Thyroid gland (tissue), 4 donors: ENCODE results near the gene PTPRJ. TPM values are rescaled to one million over a fixed set of nuclear protein-coding genes. Genes with fewer than 3 reads are reported as not detected.

Experiments used
- DNase-seq, 2 donors: peaks; one replicate each; pipeline ENCODE4 v3.0.0-alpha.2; 2019
- H3K27ac ChIP-seq, 3 donors: fragments of 200-600 bp; sonication (generic); 1 replicate in 2 of 3; 2 replicates in 1 of 3; pipeline ENCODE4 v1.5.1; 2016 to 2019; ENCODE audit warnings: mild to moderate bottlenecking in 1 of 3, moderate library complexity in 1 of 3
- H3K27me3 ChIP-seq: fragments of 200-600 bp; sonication (generic); one replicate; pipeline ENCODE4 v1.5.1; 2019
- H3K36me3 ChIP-seq, 2 donors: fragments of 200-600 bp; sonication (generic); one replicate each; pipeline ENCODE4 v1.5.1; 2016 to 2019
- H3K4me1 ChIP-seq, 2 donors: fragments of 200-600 bp; sonication (generic); one replicate each; pipeline ENCODE4 v1.5.1; 2017 to 2019
- H3K4me3 ChIP-seq, 3 donors: fragments of 200-600 bp; sonication (generic); replicated peaks in 1 of 3; 1 replicate in 2 of 3; 2 replicates in 1 of 3; pipeline ENCODE4 v1.5.1; 2016; ENCODE audit warnings: mild to moderate bottlenecking in 1 of 3
- H3K9me3 ChIP-seq: fragments of 200-600 bp; sonication (generic); one replicate; pipeline ENCODE4 v1.5.1; 2017
- POLR2A ChIP-seq, 2 donors: fragments of 450-650 bp; IDR thresholded peaks; one replicate each; pipeline ENCODE4 v1.6.1; 2017; ENCODE audit warnings: antibody characterized with exemption in 2 of 2, mild to moderate bottlenecking in 2 of 2, moderate library complexity in 1 of 2
- WGBS, 2 donors: methylation state at CpG; one replicate each; pipeline ENCODE4 v1.1.5; 2017; 5-methylcytosine and 5-hydroxymethylcytosine counted together
- intact Hi-C: fragments of 100-400 bp; cut with DNase I; formaldehyde crosslinking; loops from one replicate; pipeline ENCODE4 v1.15.1; 2023
- total RNA-seq, 4 donors: library from RNA; depleted of rRNA; stranded (reverse); fragments of >200 nt; gene quantifications; one replicate each; pipeline ENCODE4 v1.2.3, GENCODE V29; 2016
- TF ChIP-seq, protein P1 (sequence below), 6 experiments: fragments of 200-600 bp in 3 of 6; fragments of 450-650 bp in 3 of 6; sonication (generic) in 3 of 6; IDR thresholded peaks; one replicate each; pipeline ENCODE4 v1.5.1; 2016 to 2019; ENCODE audit warnings: antibody characterized with exemption in 6 of 6, mild to moderate bottlenecking in 2 of 6, inconsistent platforms in 1 of 6, moderate library complexity in 1 of 6

The PTPRJ gene
- total RNA-seq, 4 donors from 2014 or later: 45.4 to 81.9 (median 58.6) TPM

DNA sequence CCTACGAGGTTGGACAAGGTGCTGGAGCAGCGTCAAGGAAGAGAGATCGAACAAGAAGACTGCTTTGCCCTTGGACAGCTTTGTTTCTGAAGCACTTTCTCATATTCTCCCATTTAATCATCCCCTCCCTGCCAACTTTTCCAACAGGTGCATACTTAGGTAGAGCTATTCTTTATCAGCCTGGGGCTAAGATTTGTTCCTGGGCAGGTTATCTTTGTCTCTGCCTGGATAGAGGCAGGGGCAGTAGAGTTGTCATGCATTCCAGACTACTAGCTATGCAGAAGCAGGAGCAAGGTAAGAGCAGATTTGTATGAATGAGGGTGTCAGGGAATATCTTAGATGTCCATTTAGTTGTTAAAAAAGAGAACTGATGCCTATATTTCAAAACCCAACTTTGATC lies 82.3 kb downstream of the PTPRJ start:
- no peak overlapping the region for H3K4me3 ChIP-seq
- no peaks in the 10 kb centered on the region for H3K27me3 ChIP-seq
- peaks cover 51 to 74% of the 10 kb centered on the region in 2 donors for H3K4me1 ChIP-seq
- H3K9me3 ChIP-seq: no peaks in the 10 kb centered on the region
- intact Hi-C loops: no loop called here
- peak overlapping the region; percentile 94 to 96 (median 96) for H3K27ac ChIP-seq
- no peak for TF ChIP-seq POLR2A (IDR thresholded peaks at IDR 0.05)
- TF ChIP-seq, protein P1, sequence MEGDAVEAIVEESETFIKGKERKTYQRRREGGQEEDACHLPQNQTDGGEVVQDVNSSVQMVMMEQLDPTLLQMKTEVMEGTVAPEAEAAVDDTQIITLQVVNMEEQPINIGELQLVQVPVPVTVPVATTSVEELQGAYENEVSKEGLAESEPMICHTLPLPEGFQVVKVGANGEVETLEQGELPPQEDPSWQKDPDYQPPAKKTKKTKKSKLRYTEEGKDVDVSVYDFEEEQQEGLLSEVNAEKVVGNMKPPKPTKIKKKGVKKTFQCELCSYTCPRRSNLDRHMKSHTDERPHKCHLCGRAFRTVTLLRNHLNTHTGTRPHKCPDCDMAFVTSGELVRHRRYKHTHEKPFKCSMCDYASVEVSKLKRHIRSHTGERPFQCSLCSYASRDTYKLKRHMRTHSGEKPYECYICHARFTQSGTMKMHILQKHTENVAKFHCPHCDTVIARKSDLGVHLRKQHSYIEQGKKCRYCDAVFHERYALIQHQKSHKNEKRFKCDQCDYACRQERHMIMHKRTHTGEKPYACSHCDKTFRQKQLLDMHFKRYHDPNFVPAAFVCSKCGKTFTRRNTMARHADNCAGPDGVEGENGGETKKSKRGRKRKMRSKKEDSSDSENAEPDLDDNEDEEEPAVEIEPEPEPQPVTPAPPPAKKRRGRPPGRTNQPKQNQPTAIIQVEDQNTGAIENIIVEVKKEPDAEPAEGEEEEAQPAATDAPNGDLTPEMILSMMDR (IDR thresholded peaks at IDR 0.05): no peak
- 64 to 74% methylated on average over 3 of the region's 3 CpGs for WGBS, 2 donors
- DNase-seq: no peak
- H3K36me3 ChIP-seq: no peaks in the 10 kb centered on the region

DNA sequence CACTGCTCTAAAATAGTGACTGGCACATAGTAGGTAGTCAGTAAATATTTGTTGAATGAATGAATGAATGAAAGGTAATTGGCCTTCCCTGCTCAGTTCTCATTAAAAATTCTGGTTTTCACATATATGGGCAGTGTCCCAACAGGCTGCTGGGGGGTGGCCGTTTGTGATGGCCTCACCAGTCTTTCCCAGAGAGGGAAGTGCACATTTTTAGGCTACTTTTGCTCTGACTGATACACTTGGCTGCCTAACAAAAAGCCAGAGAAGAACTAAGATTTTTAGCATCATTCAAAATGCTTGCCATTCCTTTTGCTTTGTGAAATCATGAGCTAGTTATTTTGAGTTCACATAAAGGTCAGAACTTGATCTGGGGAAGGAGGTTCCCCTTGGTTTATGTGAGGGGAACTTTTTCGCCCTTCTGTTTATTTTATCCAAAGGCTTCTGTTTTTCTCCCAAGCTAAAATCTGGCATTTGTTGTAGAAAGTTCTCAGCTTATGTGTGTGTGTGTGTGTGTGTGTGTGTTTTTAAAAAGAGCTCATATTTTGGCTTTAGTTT lies 83.1 kb downstream of the PTPRJ start:
- H3K36me3 ChIP-seq: no peaks in the 10 kb centered on the region
- peak; percentile 32 to 50 for DNase-seq
- H3K9me3 ChIP-seq: no peaks in the 10 kb centered on the region
- TF ChIP-seq, protein P1 (IDR thresholded peaks at IDR 0.05): no peak
- no peak for TF ChIP-seq POLR2A (IDR thresholded peaks at IDR 0.05)
- H3K27me3 ChIP-seq: no peaks in the 10 kb centered on the region
- peaks cover 45 to 66% of the 10 kb centered on the region in 2 donors for H3K4me1 ChIP-seq
- WGBS, 2 donors: 8 to 21% methylated on average over 2 of the region's 2 CpGs
- intact Hi-C loops: no loop called here
- H3K4me3 ChIP-seq: no peak overlapping the region
- H3K27ac ChIP-seq: peak overlapping the region; percentile 94 to 96 (median 96)

- H3K27me3 ChIP-seq: no peaks in the 10 kb centered on the region
- TF ChIP-seq, protein P1 (IDR thresholded peaks at IDR 0.05): no peak
- no peak for TF ChIP-seq POLR2A (IDR thresholded peaks at IDR 0.05)
- DNase-seq: no peak
- intact Hi-C loops: no loop called here
- peaks cover 45 to 62% of the 10 kb centered on the region in 2 donors for H3K4me1 ChIP-seq
- H3K9me3 ChIP-seq: no peaks in the 10 kb centered on the region
- no peaks in the 10 kb centered on the region for H3K36me3 ChIP-seq
- WGBS, 2 donors: 34 to 44% methylated on average over 8 of the region's 8 CpGs
- no peak overlapping the region for H3K4me3 ChIP-seq
- H3K27ac ChIP-seq: peak overlapping the region; percentile 94 to 96 (median 96)
Measured at GRCh38 chr11:48064306-48064705, 83.9 kb downstream of the PTPRJ start.

DNA sequence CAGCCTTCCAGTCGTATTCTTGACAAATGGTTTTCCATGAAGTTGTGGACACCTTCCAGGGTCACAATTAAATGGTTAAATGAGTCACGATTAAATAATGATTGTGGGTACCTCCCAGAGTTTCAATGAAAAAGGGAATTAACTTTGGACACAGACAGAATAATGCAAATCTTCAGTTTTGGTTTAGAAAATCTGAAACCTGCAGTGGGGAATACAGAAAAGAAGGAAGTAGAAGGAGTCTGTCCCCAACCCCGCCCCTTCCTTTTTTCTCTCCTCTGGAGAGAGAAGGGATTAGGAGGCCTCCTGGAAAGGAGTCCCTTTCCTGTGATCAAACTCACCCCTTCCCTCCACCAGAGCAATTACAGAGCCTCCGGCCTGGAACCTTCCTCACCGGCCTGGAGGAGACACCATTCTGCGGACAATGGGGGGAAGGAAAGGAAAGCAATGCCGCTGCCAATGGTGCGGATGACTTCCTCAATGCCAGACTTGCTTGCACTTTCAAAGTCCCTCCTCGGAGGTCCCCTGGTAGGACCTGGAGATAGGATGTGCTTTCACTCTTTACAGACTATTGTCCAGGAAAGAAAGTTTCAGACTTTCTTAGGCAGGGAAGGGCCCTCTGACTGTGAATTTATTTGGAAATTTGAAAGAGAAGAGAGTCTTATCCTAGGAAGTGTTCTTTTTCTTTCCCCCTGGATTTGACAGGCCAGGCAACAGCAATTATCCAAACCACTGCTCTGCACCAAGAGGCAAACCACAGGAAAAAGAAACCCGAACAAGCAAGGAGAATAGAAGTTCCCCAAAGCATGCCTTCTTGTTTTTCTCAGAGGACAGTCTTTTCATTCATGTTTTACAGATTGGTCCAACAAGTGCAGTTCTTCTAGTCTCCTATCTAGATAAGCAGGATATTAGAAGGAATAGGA lies 86.8 kb downstream of the PTPRJ start:
- WGBS, 2 donors: 48 to 51% methylated on average over 10 of the region's 10 CpGs
- Histone ChIP-seq H3K27ac (peak overlapping the region; percentile 41 to 56 (median 42)), H3K36me3 (no peaks in the 10 kb centered on the region), H3K9me3 (no peaks in the 10 kb centered on the region), H3K4me1 (peaks cover 38 to 48% of the 10 kb centered on the region in 2 donors), H3K4me3 (no peak overlapping the region), H3K27me3 (no peaks in the 10 kb centered on the region)
- no peak for DNase-seq
- TF ChIP-seq, protein P1 (IDR thresholded peaks at IDR 0.05): no peak
- TF ChIP-seq POLR2A (IDR thresholded peaks at IDR 0.05): no peak
- intact Hi-C loops: no loop called here
